ENCODE measurements around the gene NFATC2.

- no peak for TF ChIP-seq CTCF (IDR thresholded peaks at IDR 0.05)
- no peak for TF ChIP-seq POLR2A (IDR thresholded peaks at IDR 0.05)
Measured at GRCh38 chr20:51338692-51339440, 203.7 kb downstream of the NFATC2 start.
